HG03103 (cell line): ENCODE data around the gene OOSP2.

Experiments used
- ATAC-seq: cut with Tn5 transposase; IDR thresholded peaks from one replicate; pipeline ENCODE4 v1.9.1; 2021; ENCODE audit warnings: low read depth; ENCODE audit not compliant: unreplicated experiment

The OOSP2 gene

GRCh38 chr11:60077981-60078380, 37.8 kb downstream of the OOSP2 start:
- ATAC-seq, result no peak

- ATAC-seq, result no peak
These were observed 38.5 kb downstream of the OOSP2 start for GRCh38 chr11:60078745-60079144.

- ATAC-seq, result no peak
These were observed 40.3 kb downstream of the OOSP2 start for GRCh38 chr11:60080535-60080934.

GRCh38 chr11:60084631-60085273, 44.5 kb downstream of the OOSP2 start:
- no peak for ATAC-seq

GRCh38 chr11:60085909-60086308, 45.7 kb downstream of the OOSP2 start:
- ATAC-seq, result no peak

- ATAC-seq, result no peak
These were observed 47.0 kb downstream of the OOSP2 start for GRCh38 chr11:60087239-60087638.

- ATAC-seq, result no peak
These were observed 48.2 kb downstream of the OOSP2 start, which contains the start of gene MS4A2 for GRCh38 chr11:60088364-60088763. Gene MS4A2 (plus strand): TSS chr11:60088664. CDS start chr11:60088766, 102 bp downstream.

GRCh38 chr11:60095477-60096120, 55.4 kb downstream of the OOSP2 start:
- no peak for ATAC-seq

- no peak for ATAC-seq
These were observed 57.0 kb downstream of the OOSP2 start for GRCh38 chr11:60097189-60097588.
